EL (cell line): ENCODE data around the gene NMNAT3.
A peak's percentile ranks its signal among the peaks of the same experiment; 100 is the strongest.
"Not testable (repeated sequence)": the region's sequence is repeated elsewhere in the genome, so short reads cannot be mapped to it uniquely, and the experiment has no call there.

Experiments used
- DNase-seq: peaks from one replicate; pipeline ENCODE4 v3.0.0-alpha.2; 2016

The NMNAT3 gene

GRCh38 chr3:139633511-139633910 is 44.3 kb downstream of the NMNAT3 start:
- no peak for DNase-seq

- DNase-seq, result no peak
These were observed 47.2 kb downstream of the NMNAT3 start for GRCh38 chr3:139630542-139630941.

GRCh38 chr3:139629033-139629432 is 48.7 kb downstream of the NMNAT3 start:
- DNase-seq, result peak; percentile 23

GRCh38 chr3:139627759-139628158 is 50.0 kb downstream of the NMNAT3 start:
- DNase-seq, result no peak

GRCh38 chr3:139620438-139620837 is 57.3 kb downstream of the NMNAT3 start:
- no peak for DNase-seq

- no peak for DNase-seq
These were observed 58.3 kb downstream of the NMNAT3 start for GRCh38 chr3:139619484-139619883.

- no peak for DNase-seq
These were observed 60.0 kb downstream of the NMNAT3 start for GRCh38 chr3:139617672-139618268.

GRCh38 chr3:139611528-139611927 is 66.2 kb downstream of the NMNAT3 start:
- no peak for DNase-seq

GRCh38 chr3:139610886-139611285 is 66.9 kb downstream of the NMNAT3 start:
- no peak for DNase-seq

GRCh38 chr3:139608924-139609323 is 68.8 kb downstream of the NMNAT3 start:
- no peak for DNase-seq

- DNase-seq, result no peak
These were observed 69.7 kb downstream of the NMNAT3 start for GRCh38 chr3:139608108-139608380.

- no peak for DNase-seq
These were observed 70.3 kb downstream of the NMNAT3 start for GRCh38 chr3:139607257-139608107.

- DNase-seq, result no peak
These were observed 75.8 kb downstream of the NMNAT3 start for GRCh38 chr3:139602003-139602402.

- no peak for DNase-seq
These were observed 76.4 kb downstream of the NMNAT3 start for GRCh38 chr3:139601191-139601961.

- DNase-seq, result no peak
These were observed 79.8 kb downstream of the NMNAT3 start for GRCh38 chr3:139597947-139598346.

- not testable (repeated sequence) for DNase-seq
These were observed 86.6 kb downstream of the NMNAT3 start for GRCh38 chr3:139591186-139591585.

- no peak for DNase-seq
These were observed 89.3 kb downstream of the NMNAT3 start for GRCh38 chr3:139588450-139588849.

- no peak for DNase-seq
These were observed 90.0 kb downstream of the NMNAT3 start for GRCh38 chr3:139587797-139588196.

GRCh38 chr3:139586420-139587017 is 91.3 kb downstream of the NMNAT3 start:
- no peak for DNase-seq

GRCh38 chr3:139585820-139586219 is 92.0 kb downstream of the NMNAT3 start:
- no peak for DNase-seq

- DNase-seq, result not testable (repeated sequence)
These were observed 94.1 kb downstream of the NMNAT3 start for GRCh38 chr3:139583651-139584050.

- no peak for DNase-seq
These were observed 99.0 kb downstream of the NMNAT3 start for GRCh38 chr3:139578783-139579182.

- no peak for DNase-seq
These were observed 99.9 kb downstream of the NMNAT3 start for GRCh38 chr3:139577909-139578308.

- no peak for DNase-seq
These were observed 100.4 kb downstream of the NMNAT3 start for GRCh38 chr3:139577346-139577745.
